SK-N-MC (cell line): Measurements from ENCODE around the gene MFSD1.

Source experiments
- EZH2 ChIP-seq: fragments of 200-600 bp; sonication (generic); IDR thresholded peaks from one replicate; pipeline ENCODE4 v1.6.1; 2017; ENCODE audit warnings: antibody characterized with exemption
- FOXP2 ChIP-seq: optimal IDR thresholded peaks from 2 replicates; pipeline ENCODE3; 2011; ENCODE audit warnings: mild to moderate bottlenecking, moderate library complexity; ENCODE audit not compliant: insufficient read depth; ENCODE audit errors: extremely low read length, control extremely low read depth
- POLR2AphosphoS5 ChIP-seq: IDR thresholded peaks from 2 replicates; pipeline ENCODE4 v1.6.1; 2012; ENCODE audit warnings: mild to moderate bottlenecking, low read depth, low read length, borderline replicate concordance

- TF ChIP-seq POLR2AphosphoS5: no peak
- no peak for TF ChIP-seq EZH2
- no peak for TF ChIP-seq FOXP2
These were observed 40.5 kb upstream of the MFSD1 start for GRCh38 chr3:158761350-158761749.
